ENCODE results near the gene CP.

- TF ChIP-seq CTCF (IDR thresholded peaks at IDR 0.05) (no peak), POLR2A (IDR thresholded peaks at IDR 0.05) (no peak)
These were observed 26.5 kb upstream of the CP start for GRCh38 chr3:149247929-149248691.

Data from right lobe of liver (tissue), 4 donors.